C4-2B (cell line): ENCODE measurements around the gene KCNMA1.

Source experiments
- H3K27ac ChIP-seq: fragments of 450-650 bp; 2 replicates; pipeline ENCODE4 v1.5.1; 2017
- CTCF ChIP-seq: fragments of 450-650 bp; conservative IDR thresholded peaks from 2 replicates; pipeline ENCODE4 v1.5.1; 2017; ENCODE audit warnings: mild to moderate bottlenecking
- ZFX ChIP-seq: fragments of 450-650 bp; IDR thresholded peaks from 2 replicates; pipeline ENCODE4 v1.6.1; 2017

KCNMA1 gene

GRCh38 chr10:76830218-76830617 is 807.4 kb downstream of the KCNMA1 start:
- no peak for TF ChIP-seq ZFX
- no peak for TF ChIP-seq CTCF
- no peak overlapping the region for H3K27ac ChIP-seq

GRCh38 chr10:76829724-76830123 is 807.9 kb downstream of the KCNMA1 start:
- TF ChIP-seq ZFX (no peak), CTCF (no peak)

More at GRCh38 chr10:76829724-76830123, 807.9 kb downstream of the KCNMA1 start:
- no peak overlapping the region for H3K27ac ChIP-seq
